HCT116 (cell line): ENCODE results near the gene ACOXL. TPM values are rescaled to one million over a fixed set of nuclear protein-coding genes. Genes with fewer than 3 reads are reported as not detected.

Experiments used
- ATAC-seq: fragments of 200-7000 bp; cut with Tn5 transposase; 2 replicates; pipeline ENCODE4 v1.9.1; 2020; ENCODE audit warnings: mild to moderate bottlenecking, moderate library complexity
- BruUV-seq: library from RNA; stranded (reverse); fragments of 400-500 nt; replicated peaks from 2 replicates; lab custom pipeline; 2021; lab: Mats Ljungman, UMichigan
- CTCF ChIA-PET: fragments of 300-600 bp; sonication (Branson Sonifier 250); formaldehyde crosslinking; loops from one replicate; lab custom pipeline; 2021; ENCODE audit warnings: antibody characterized with exemption; lab: Charles Lee
- POLR2A ChIA-PET: fragments of 300-600, 350-600 bp; sonication (Branson Sonifier 250); formaldehyde crosslinking; loops from one replicate; lab custom pipeline; 2021; ENCODE audit warnings: antibody characterized with exemption; lab: Charles Lee
- RAD21 ChIA-PET, 2 experiments: fragments of 300-600 bp; sonication (Branson Sonifier 250); formaldehyde crosslinking; loops; one replicate each; lab custom pipeline; 2023; ENCODE audit warnings: low total read pairs in 2 of 2; ENCODE audit not compliant: uncharacterized antibody in 2 of 2, unreplicated experiment in 2 of 2, low non-redundant PET in 1 of 2; lab: Charles Lee
- DNase-seq: peaks from one replicate; pipeline ENCODE4 v3.0.0-alpha.2; 2010; ENCODE audit warnings: low read depth, low spot score
- H2AFZ ChIP-seq: fragments of 200-600 bp; shearing (Covaris generic), sonication (generic); 2 replicates; pipeline ENCODE4 v1.6.1; 2017; ENCODE audit warnings: low read depth, mixed run types, mixed read lengths, antibody characterized with exemption, low read length; ENCODE audit not compliant: poor library complexity, severe bottlenecking
- H3K27ac ChIP-seq: 2 replicates; pipeline ENCODE4 v1.5.1; 2012; ENCODE audit warnings: low read depth, low read length
- H3K27me3 ChIP-seq: fragments of 200-600 bp; sonication (generic); 2 replicates; pipeline ENCODE4 v1.6.1; 2016; ENCODE audit warnings: mixed run types, low read length, mixed read lengths; ENCODE audit not compliant: insufficient read depth
- H3K36me3 ChIP-seq, 2 experiments: fragments of 200-500 bp in 1 of 2; fragments of 200-600 bp in 1 of 2; sonication (Bioruptor generic) in 1 of 2; sonication (generic) in 1 of 2; 2 replicates each; pipeline versions ENCODE4 v1.5.1 to v1.6.1; 2014 to 2016; ENCODE audit warnings: low read length in 2 of 2, inconsistent platforms in 1 of 2, mixed read lengths in 1 of 2, mixed run types in 1 of 2; ENCODE audit not compliant: insufficient read depth in 2 of 2, control insufficient read depth in 1 of 2
- H3K4me1 ChIP-seq, 2 experiments: fragments of 200-600 bp in 1 of 2; sonication (generic) in 1 of 2; 2 replicates each; pipeline versions ENCODE4 v1.5.1 to v1.6.1; 2012 to 2017; ENCODE audit warnings: low read length in 2 of 2, inconsistent platforms in 1 of 2, mild to moderate bottlenecking in 1 of 2, mixed read lengths in 1 of 2, mixed run types in 1 of 2, moderate library complexity in 1 of 2; ENCODE audit not compliant: insufficient read depth in 2 of 2, control insufficient read depth in 1 of 2
- H3K4me2 ChIP-seq: fragments of 200-600 bp; sonication (generic); 2 replicates; pipeline ENCODE4 v1.6.1; 2017; ENCODE audit warnings: mixed run types, low read length, mixed read lengths
- H3K4me3 ChIP-seq, 2 experiments: fragments of 200-600 bp in 1 of 2; sonication (generic) in 1 of 2; replicated peaks in 1 of 2; 2 replicates each; pipeline ENCODE4 v1.5.1; 2011 to 2016; ENCODE audit warnings: low read length in 2 of 2, control low read depth in 1 of 2, low read depth in 1 of 2, mild to moderate bottlenecking in 1 of 2, mixed read lengths in 1 of 2, mixed run types in 1 of 2
- H3K79me2 ChIP-seq: fragments of 200-600 bp; sonication (generic); 2 replicates; pipeline ENCODE4 v1.6.1; 2017; ENCODE audit warnings: mild to moderate bottlenecking, mixed run types, low read length, moderate library complexity, mixed read lengths; ENCODE audit not compliant: insufficient read depth
- H3K9ac ChIP-seq: fragments of 200-600 bp; sonication (generic); 2 replicates; pipeline ENCODE4 v1.6.1; 2016; ENCODE audit warnings: low read length, mixed read lengths
- H3K9me2 ChIP-seq: fragments of 200-600 bp; sonication (generic), shearing (Covaris generic); 2 replicates; pipeline ENCODE4 v1.6.1; 2017; ENCODE audit warnings: mixed run types, mild to moderate bottlenecking, moderate library complexity; ENCODE audit not compliant: insufficient read depth
- H3K9me3 ChIP-seq, 2 experiments: fragments of 200-500 bp in 1 of 2; fragments of 200-600 bp in 1 of 2; sonication (Bioruptor generic) in 1 of 2; sonication (generic) in 1 of 2; 2 replicates each; pipeline ENCODE4 v1.6.1; 2014 to 2017; ENCODE audit warnings: low read length in 2 of 2, mixed read lengths in 2 of 2, inconsistent platforms in 1 of 2, low read depth in 1 of 2, mild to moderate bottlenecking in 1 of 2, mixed run types in 1 of 2, moderate library complexity in 1 of 2; ENCODE audit not compliant: control insufficient read depth in 1 of 2, insufficient read depth in 1 of 2
- H4K20me1 ChIP-seq: fragments of 200-600 bp; sonication (generic), shearing (Covaris generic); 2 replicates; pipeline ENCODE4 v1.6.1; 2017; ENCODE audit warnings: mixed run types, mild to moderate bottlenecking, moderate library complexity; ENCODE audit not compliant: insufficient read depth
- ATF3 ChIP-seq: IDR thresholded peaks from 2 replicates; pipeline ENCODE4 v1.6.1; 2012
- CBX3 ChIP-seq: IDR thresholded peaks from 2 replicates; pipeline ENCODE4 v1.6.1; 2012; ENCODE audit warnings: low read depth
- CTCF ChIP-seq, 3 experiments: fragments of 200-600 bp in 1 of 3; sonication (generic) in 1 of 3; IDR thresholded peaks in 2 of 3; conservative IDR thresholded peaks in 1 of 3; 2 replicates each; pipeline ENCODE4 v1.5.1; 2012 to 2017; ENCODE audit warnings: low read depth in 2 of 3, low read length in 2 of 3, antibody characterized with exemption in 1 of 3, borderline replicate concordance in 1 of 3, control low read depth in 1 of 3, mild to moderate bottlenecking in 1 of 3, mixed read lengths in 1 of 3, mixed run types in 1 of 3, moderate library complexity in 1 of 3; ENCODE audit not compliant: insufficient read depth in 1 of 3
- EGR1 ChIP-seq: IDR thresholded peaks from 2 replicates; pipeline ENCODE4 v1.6.1; 2012; ENCODE audit warnings: low read depth
- ELF1 ChIP-seq: IDR thresholded peaks from 2 replicates; pipeline ENCODE4 v1.6.1; 2012; ENCODE audit warnings: low read depth, borderline replicate concordance
- FOSL1 ChIP-seq: IDR thresholded peaks from 2 replicates; pipeline ENCODE4 v1.6.1; 2012; ENCODE audit warnings: low read depth
- JUND ChIP-seq: IDR thresholded peaks from 2 replicates; pipeline ENCODE4 v1.6.1; 2012
- POLR2A ChIP-seq: IDR thresholded peaks from 2 replicates; pipeline ENCODE4 v1.7.0; 2011; ENCODE audit warnings: borderline replicate concordance; ENCODE audit not compliant: insufficient read depth, insufficient read length; ENCODE audit errors: extremely low read depth
- RAD21 ChIP-seq: IDR thresholded peaks from 2 replicates; pipeline ENCODE4 v1.6.1; 2012; ENCODE audit warnings: low read depth, mild to moderate bottlenecking
- SIN3A ChIP-seq: IDR thresholded peaks from 2 replicates; pipeline ENCODE4 v1.6.1; 2012; ENCODE audit warnings: low read depth
- SP1 ChIP-seq: IDR thresholded peaks from 2 replicates; pipeline ENCODE4 v1.6.1; 2012; ENCODE audit warnings: low read depth
- SRF ChIP-seq: IDR thresholded peaks from 2 replicates; pipeline ENCODE4 v1.6.1; 2012; ENCODE audit warnings: low read depth
- TCF7L2 ChIP-seq: IDR thresholded peaks from 2 replicates; pipeline ENCODE4 v1.7.0; 2011; ENCODE audit warnings: borderline replicate concordance, inconsistent platforms; ENCODE audit not compliant: insufficient read depth, insufficient read length; ENCODE audit errors: extremely low read depth
- YY1 ChIP-seq: IDR thresholded peaks from 2 replicates; pipeline ENCODE4 v1.6.1; 2011; ENCODE audit warnings: low read length, low read depth, moderate library complexity, mild to moderate bottlenecking; ENCODE audit not compliant: insufficient replicate concordance; ENCODE audit errors: extremely low read depth
- ZBTB33 ChIP-seq: IDR thresholded peaks from 2 replicates; pipeline ENCODE4 v1.6.1; 2011; ENCODE audit warnings: mild to moderate bottlenecking, low read length, moderate library complexity; ENCODE audit not compliant: insufficient replicate concordance; ENCODE audit errors: extremely low read depth
- ZNF274 ChIP-seq: fragments of 200-500 bp; sonication (Bioruptor generic); IDR thresholded peaks from 2 replicates; pipeline ENCODE4 v1.6.1; 2014; ENCODE audit warnings: mild to moderate bottlenecking, low read depth, low read length, inconsistent platforms
- intact Hi-C: fragments of 100-400 bp; cut with micrococcal nuclease; formaldehyde crosslinking; loops from 2 replicates; pipeline ENCODE4 v1.10.0; 2022
- total RNA-seq: library from RNA; stranded (reverse); gene quantifications from one replicate; pipeline ENCODE4 v1.2.1, GENCODE V29; 2021; ENCODE audit not compliant: unreplicated experiment

ACOXL gene
- total RNA-seq, 1 experiment from 2014 or later, result 5.5 TPM

- H3K79me2 ChIP-seq, result peaks cover 11% of the 10 kb centered on the region; the same call in 1 of the 2 replicates
- H3K27me3 ChIP-seq, result no peaks in the 10 kb centered on the region
- ChIA-PET POLR2A (no interaction called here), CTCF (no interaction called here), RAD21 (no interaction called here)
- ATAC-seq (no peak), DNase-seq (no peak)
- TF ChIP-seq POLR2A (no peak), SRF (no peak), TCF7L2 (no peak), SP1 (no peak), SIN3A (no peak), JUND (no peak), ELF1 (no peak), CBX3 (no peak), EGR1 (no peak), RAD21 (no peak), YY1 (no peak), ATF3 (no peak), ZNF274 (no peak), CTCF (IDR thresholded peaks at IDR 0.05 in 2 of 3, conservative IDR thresholded peaks at IDR 0.05 in 1 of 3; ENCODE audit: borderline replicate concordance in 1 of 3, insufficient read depth in 1 of 3, low read depth in 2 of 3, low read length in 2 of 3) (no peak), FOSL1 (no peak), ZBTB33 (no peak)
- no TSS peak for BruUV-seq
- H3K4me1 ChIP-seq, result no peaks in the 10 kb centered on the region
- peaks cover 2 to 8% of the 10 kb centered on the region in 2 experiments; a peak in 3 of 4 replicates for H3K36me3 ChIP-seq
- intact Hi-C loops, result no loop called here
- no peak overlapping the region for H3K9ac ChIP-seq
- H3K4me3 ChIP-seq, result no peak overlapping the region
- H3K27ac ChIP-seq, result no peak overlapping the region
- no peak overlapping the region for H3K4me2 ChIP-seq
- H2AFZ ChIP-seq, result no peak overlapping the region
- H3K9me2 ChIP-seq, result no peaks in the 10 kb centered on the region
- H3K9me3 ChIP-seq, result no peaks in the 10 kb centered on the region
- no peaks in the 10 kb centered on the region for H4K20me1 ChIP-seq
Observed at GRCh38 chr2:111148225-111148873, 416.0 kb downstream of the ACOXL start.
